SKM-1 treated with dmso at 0.1 percent for 144 hours (cell line): ENCODE data around the gene SPRYD3.
A peak's percentile ranks its signal among the peaks of the same experiment; 100 is the strongest.

Experiments used
- DNase-seq: peaks from one replicate; lab custom pipeline; 2025; ENCODE audit not compliant: unreplicated experiment; lab: John Stamatoyannopoulos, UW

SPRYD3 gene

GRCh38 chr12:53064613-53065436, 14.4 kb downstream of the SPRYD3 start:
- no peak for DNase-seq

DNA sequence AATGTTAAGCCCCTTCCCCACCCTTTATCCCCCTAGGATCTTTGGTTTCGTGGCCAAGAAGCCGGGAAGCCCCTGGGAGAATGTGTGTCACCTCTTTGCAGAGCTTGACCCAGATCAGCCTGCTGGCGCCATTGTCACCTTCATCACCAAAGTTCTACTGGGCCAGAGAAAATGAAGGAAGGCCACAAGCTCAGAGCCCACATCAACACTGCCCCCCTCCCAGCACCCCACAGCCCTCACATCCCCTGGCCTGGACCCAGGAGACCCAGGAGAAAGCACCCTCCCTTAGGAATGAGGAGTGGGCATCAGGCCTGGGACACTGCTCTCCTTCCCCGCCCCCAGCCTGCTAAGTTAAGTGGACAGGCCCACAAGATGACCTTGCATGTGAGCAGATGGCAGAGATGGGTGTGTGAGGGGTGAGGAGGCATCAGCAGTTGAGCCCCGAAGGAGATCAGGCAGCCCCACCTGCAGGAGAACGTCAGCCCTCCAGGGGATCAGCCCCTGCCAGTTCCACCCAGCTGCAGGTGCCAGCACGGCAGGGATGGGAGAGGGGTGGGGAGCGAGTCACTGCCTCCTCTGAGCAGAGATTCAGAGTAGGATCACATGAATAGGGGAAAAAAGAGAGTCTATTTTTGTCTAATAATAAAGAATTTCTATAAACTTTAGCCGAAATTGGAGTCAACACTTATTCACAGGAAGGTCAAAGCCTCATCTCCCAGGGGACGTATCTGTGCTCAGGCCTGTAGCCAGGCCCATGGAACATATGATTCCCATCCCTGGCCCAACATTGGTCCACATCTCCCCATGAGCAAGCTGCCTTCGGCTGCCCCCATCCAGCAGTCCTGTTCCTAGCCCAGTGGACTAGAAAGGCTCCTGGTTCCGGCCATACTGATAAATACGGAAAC, 15.2 kb downstream of the SPRYD3 start:
- DNase-seq: no peak

DNA sequence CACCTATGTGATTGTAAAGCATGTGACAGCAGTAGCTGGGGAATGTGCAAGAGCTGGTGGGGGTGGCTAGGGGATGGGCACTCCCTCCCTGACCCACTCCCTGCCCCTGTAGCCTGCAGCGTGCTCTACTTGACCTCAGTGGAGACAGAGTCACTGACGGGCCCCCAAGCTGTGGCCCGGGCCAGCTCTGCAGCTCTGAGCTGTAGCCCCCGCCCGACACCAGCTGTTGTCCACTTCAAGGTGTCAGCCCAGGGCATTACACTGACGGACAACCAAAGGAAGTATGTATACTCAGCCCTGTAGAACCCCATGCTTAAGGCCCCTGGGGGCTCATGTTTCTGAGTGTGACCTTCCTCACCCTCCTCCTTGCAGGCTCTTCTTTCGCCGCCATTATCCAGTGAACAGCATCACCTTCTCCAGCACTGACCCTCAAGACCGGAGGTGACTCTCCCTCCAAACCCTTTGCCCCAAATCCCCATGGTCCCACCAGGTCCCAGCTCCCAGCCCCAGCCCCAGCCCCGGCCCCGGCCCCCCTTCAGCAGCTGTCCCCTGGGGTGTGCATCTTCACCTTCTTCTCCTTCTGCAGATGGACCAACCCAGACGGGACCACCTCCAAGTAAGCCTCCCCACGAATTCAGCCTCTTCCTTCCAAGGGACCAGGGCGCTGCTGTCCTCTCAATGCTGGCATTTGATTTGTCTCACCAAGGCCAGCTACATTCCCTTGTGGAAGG, 16.0 kb downstream of the SPRYD3 start:
- no peak for DNase-seq

- DNase-seq: no peak
These were observed 16.9 kb downstream of the SPRYD3 start for GRCh38 chr12:53062011-53062961.

GRCh38 chr12:53061404-53062010, 17.7 kb downstream of the SPRYD3 start:
- no peak for DNase-seq

DNA sequence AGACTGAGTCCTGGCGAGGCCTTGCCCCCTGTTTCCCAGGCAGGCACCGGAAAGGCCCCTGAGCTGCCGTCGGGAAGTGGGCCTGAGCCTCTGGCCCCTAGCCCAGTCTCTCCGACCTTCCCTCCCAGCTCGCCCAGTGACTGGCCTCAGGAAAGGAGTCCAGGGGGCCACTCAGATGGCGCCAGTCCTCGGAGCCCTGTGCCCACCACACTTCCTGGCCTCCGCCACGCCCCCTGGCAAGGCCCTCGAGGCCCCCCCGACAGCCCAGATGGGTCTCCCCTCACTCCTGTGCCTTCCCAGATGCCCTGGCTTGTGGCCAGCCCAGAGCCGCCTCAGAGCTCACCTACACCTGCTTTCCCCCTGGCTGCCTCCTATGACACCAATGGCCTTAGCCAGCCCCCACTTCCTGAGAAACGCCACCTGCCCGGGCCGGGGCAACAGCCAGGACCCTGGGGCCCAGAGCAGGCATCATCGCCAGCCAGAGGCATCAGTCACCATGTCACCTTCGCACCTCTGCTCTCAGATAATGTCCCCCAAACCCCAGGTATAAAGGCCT, 18.4 kb downstream of the SPRYD3 start:
- no peak for DNase-seq

- DNase-seq: no peak
These were observed 19.0 kb downstream of the SPRYD3 start for GRCh38 chr12:53060064-53060720.

DNA sequence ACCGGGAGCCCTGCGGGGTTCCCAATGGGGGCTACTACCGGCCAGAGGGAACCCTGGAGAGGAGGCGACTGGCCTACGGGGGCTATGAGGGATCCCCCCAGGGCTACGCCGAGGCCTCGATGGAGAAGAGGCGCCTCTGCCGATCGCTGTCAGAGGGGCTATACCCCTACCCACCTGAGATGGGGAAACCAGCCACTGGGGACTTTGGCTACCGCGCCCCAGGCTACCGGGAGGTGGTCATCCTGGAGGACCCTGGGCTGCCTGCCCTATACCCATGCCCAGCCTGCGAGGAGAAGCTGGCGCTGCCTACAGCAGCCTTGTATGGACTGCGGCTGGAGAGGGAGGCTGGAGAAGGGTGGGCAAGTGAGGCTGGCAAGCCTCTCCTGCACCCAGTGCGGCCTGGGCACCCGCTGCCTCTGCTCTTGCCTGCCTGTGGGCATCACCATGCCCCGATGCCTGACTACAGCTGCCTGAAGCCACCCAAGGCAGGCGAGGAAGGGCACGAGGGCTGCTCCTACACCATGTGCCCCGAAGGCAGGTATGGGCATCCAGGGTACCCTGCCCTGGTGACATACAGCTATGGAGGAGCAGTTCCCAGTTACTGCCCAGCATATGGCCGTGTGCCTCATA, 19.6 kb downstream of the SPRYD3 start:
- no peak for DNase-seq

GRCh38 chr12:53058674-53059433, 20.3 kb downstream of the SPRYD3 start:
- DNase-seq: no peak

DNA sequence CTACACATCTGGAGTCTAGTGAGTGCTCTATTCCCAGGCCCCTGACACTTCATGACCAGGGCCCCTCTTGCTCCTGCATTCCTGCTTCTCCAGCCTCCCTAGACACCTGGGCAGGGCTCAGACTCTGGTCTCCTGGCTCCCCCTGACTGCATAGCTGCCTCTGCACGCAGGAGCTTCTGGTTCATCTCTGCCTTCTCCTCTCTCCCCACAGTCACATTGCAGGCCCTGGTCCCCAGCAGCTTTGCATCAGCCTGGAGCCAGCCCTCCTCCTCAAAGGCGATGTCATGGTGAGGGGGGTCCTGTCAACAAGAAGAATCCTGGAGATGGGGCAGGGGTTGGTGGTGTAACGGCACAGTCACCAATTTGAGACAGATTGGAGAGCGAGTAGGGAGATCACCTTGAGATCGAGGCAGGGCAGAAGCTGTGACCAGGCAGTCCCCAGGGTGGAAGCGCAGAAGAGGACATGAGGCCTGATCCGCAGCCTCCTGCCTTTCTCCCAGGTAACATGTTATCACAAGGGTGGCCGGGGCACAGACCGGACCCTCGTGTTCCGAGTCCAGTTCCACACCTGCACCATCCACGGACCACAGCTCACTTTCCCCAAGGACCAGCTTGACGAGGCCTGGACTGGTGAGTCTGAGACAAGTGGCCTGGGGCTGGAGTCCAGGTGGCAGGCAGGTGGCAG, 21.2 kb downstream of the SPRYD3 start:
- DNase-seq: no peak

- no peak for DNase-seq
These were observed 22.3 kb downstream of the SPRYD3 start for GRCh38 chr12:53056901-53057300.

DNA sequence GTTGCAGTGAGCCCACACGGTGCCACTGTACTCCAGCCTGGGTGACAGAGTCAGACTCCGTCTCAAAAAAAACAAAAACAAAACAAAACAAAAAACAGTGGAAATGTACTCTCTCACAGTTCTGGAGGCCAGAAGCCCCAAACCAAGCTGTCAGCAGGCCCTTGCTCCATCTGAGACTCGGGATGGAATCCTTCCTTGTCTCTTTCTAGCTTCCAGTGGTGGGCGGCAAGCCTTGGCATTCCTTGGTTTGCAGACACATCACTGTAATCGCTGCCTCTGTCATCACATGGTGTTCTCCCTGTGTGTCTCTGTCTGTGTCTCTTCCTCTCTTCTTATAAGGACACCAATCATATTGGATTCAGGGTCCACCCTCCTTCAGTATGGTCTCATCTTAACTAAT, 22.9 kb downstream of the SPRYD3 start:
- DNase-seq: no peak

DNA sequence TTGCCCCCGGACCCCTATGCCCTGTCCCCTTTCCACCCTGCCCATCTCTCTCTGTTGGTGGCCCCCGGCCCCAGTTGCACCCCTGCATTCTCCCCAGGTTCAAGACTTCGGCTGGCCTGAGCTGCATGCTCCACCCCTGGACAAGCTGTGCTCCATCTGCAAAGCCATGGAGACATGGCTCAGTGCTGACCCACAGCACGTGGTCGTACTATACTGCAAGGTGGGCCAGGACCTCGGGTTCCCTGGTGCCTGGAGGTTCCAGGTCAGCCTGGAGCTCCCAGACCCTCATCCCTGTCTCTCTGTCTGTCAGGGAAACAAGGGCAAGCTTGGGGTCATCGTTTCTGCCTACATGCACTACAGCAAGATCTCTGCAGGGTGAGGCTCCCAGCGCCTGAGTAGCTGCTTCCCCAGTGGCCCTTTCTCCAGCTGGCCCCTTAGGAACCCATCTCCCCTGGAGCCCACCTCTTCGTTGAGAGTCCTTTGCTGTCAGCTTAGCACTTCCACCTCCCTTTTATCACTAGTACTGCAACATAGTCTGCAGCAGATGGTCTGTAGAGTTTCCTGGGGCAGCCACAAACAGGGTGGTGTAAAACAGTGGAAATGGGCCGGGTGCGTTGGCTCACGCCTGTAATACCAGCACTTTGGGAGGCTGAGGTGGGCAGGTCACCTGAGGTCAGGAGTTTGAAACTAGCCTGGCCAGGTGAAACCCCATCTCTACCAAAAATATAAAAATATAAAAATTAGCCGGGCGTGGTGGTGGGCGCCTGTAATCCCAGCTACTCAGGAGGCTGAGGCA, 23.5 kb downstream of the SPRYD3 start:
- no peak for DNase-seq

DNA sequence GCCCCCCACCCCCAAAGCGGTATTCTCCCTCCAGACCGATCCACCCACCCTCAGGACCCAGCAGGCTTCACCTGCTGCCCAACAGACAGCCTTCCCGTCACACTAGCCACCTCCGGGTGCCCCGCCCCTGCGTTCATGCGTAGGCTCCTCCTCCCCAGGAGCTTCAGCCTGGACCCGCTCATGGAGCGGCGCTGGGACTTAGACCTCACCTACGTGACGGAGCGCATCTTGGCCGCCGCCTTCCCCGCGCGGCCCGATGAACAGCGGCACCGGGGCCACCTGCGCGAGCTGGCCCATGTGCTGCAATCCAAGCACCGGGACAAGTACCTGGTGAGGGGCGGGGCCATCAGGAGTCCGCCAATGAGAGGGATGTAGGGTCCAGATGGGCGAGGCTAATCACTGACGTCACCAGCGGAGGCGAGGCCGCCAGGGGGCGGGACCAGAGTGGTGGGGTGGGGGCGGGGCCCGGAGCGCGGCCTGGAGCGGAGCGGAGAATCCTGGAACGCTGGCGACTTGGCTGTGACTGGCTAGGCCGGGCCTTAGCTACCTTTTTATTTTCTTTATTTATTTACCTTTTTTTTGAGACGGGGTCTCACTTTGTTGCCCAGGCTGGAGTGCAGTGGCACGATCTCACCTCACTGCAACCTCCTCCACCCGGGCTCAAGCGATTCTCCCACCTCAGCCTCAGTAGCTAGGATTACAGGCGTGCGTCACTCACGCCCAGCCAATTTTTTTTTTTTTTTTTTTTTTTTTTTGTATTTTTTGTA, 24.9 kb downstream of the SPRYD3 start:
- peak; percentile 41 for DNase-seq

DNA sequence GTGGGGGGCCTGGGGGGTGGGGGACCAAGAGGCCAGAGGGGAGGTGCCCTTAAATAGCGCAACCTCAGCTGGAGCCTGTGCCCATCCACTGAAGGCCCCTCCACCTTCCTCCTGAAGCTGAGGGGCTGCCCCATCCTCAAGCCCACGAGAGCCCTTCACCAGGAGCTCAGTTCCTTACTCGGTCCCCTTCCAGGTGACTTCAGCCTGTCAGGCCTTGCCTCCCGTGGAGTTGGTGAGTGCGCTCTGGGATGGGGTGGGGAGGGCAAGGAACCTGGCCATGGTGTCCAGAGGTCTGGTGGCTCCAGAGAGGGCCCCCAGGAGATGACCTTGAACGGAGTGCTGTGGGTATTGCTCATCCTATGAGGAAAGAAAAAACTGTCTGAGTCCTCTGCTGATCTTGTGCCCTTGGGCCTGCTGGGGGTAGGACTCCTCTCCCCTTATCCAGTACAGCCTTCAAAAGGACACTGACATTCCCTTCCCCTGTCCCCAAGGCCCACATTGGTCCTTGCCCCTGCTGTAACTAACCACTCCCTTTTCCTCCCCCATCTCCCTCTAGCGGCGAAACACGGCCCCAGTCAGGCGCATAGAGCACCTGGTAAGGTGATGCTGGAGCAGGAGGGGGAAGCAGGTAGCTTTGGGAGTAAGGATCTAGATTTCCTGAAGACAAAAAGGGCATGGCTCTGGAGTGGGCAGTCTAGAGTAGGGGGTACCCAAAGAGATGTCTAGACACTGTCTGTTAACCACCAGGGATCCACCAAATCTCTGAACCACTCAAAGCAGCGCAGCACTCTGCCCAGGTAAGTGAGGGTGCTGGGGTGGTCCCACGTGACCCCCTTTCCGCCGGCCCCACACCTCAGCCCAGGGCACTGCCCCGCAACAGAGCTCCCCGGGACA, 25.7 kb downstream of the SPRYD3 start:
- no peak for DNase-seq
